ENCODE measurements around the gene AIFM2.
A peak's percentile ranks its signal among the peaks of the same experiment; 100 is the strongest.

The AIFM2 gene

GRCh38 chr10:70137927-70138883 lies 5.6 kb upstream of the AIFM2 start:
- peak overlapping the region; percentile 58 for H3K27ac ChIP-seq (ENCODE audit: low read depth, low read length)
- no peak overlapping the region for H3K4me3 ChIP-seq (ENCODE audit: low read depth in 1 of 2, low read length in 2 of 2)
- peak overlapping the region in 1 of 2 donors; percentile 13 for H3K9ac ChIP-seq (ENCODE audit: low read depth in 1 of 2, low read length in 2 of 2)
- H3K9me3 ChIP-seq (ENCODE audit: control insufficient read depth in 1 of 2, low read length in 2 of 2) = no peaks in the 10 kb centered on the region
- no peaks in the 10 kb centered on the region for H3K27me3 ChIP-seq (ENCODE audit: control insufficient read depth in 1 of 2, insufficient read depth in 2 of 2, low read length in 2 of 2)
- peaks cover 0 to 4% of the 10 kb centered on the region in 2 donors for H3K36me3 ChIP-seq (ENCODE audit: control insufficient read depth in 1 of 2, insufficient read depth in 2 of 2, low read length in 2 of 2)
- H3K4me1 ChIP-seq (ENCODE audit: control insufficient read depth in 1 of 2, insufficient read depth in 2 of 2, low read length in 2 of 2) = peaks cover 8 to 27% of the 10 kb centered on the region in 2 donors

GRCh38 chr10:70137135-70137534 lies 4.5 kb upstream of the AIFM2 start:
- no peak overlapping the region for H3K27ac ChIP-seq (ENCODE audit: low read depth, low read length)
- H3K4me3 ChIP-seq (ENCODE audit: low read depth in 1 of 2, low read length in 2 of 2) = no peak overlapping the region
- no peaks in the 10 kb centered on the region for H3K9me3 ChIP-seq (ENCODE audit: control insufficient read depth in 1 of 2, low read length in 2 of 2)
- H3K27me3 ChIP-seq (ENCODE audit: control insufficient read depth in 1 of 2, insufficient read depth in 2 of 2, low read length in 2 of 2) = no peaks in the 10 kb centered on the region
- no peak overlapping the region for H3K9ac ChIP-seq (ENCODE audit: low read depth in 1 of 2, low read length in 2 of 2)
- H3K4me1 ChIP-seq (ENCODE audit: control insufficient read depth in 1 of 2, insufficient read depth in 2 of 2, low read length in 2 of 2) = peaks cover 14 to 26% of the 10 kb centered on the region in 2 donors
- H3K36me3 ChIP-seq (ENCODE audit: control insufficient read depth in 1 of 2, insufficient read depth in 2 of 2, low read length in 2 of 2) = peaks cover 0 to 4% of the 10 kb centered on the region in 2 donors

GRCh38 chr10:70135684-70136083 lies 3.1 kb upstream of the AIFM2 start:
- H3K36me3 ChIP-seq (ENCODE audit: control insufficient read depth in 1 of 2, insufficient read depth in 2 of 2, low read length in 2 of 2) = peaks cover 0 to 4% of the 10 kb centered on the region in 2 donors
- H3K27me3 ChIP-seq (ENCODE audit: control insufficient read depth in 1 of 2, insufficient read depth in 2 of 2, low read length in 2 of 2) = no peaks in the 10 kb centered on the region
- H3K4me3 ChIP-seq (ENCODE audit: low read depth in 1 of 2, low read length in 2 of 2) = no peak overlapping the region
- H3K9me3 ChIP-seq (ENCODE audit: control insufficient read depth in 1 of 2, low read length in 2 of 2) = no peaks in the 10 kb centered on the region
- peaks cover 26 to 40% of the 10 kb centered on the region in 2 donors for H3K4me1 ChIP-seq (ENCODE audit: control insufficient read depth in 1 of 2, insufficient read depth in 2 of 2, low read length in 2 of 2)
- H3K9ac ChIP-seq (ENCODE audit: low read depth in 1 of 2, low read length in 2 of 2) = no peak overlapping the region
- no peak overlapping the region for H3K27ac ChIP-seq (ENCODE audit: low read depth, low read length)

GRCh38 chr10:70135046-70135445 lies 2.4 kb upstream of the AIFM2 start:
- Histone ChIP-seq H3K9ac (ENCODE audit: low read depth in 1 of 2, low read length in 2 of 2) (no peak overlapping the region), H3K36me3 (ENCODE audit: control insufficient read depth in 1 of 2, insufficient read depth in 2 of 2, low read length in 2 of 2) (peaks cover 0 to 4% of the 10 kb centered on the region in 2 donors), H3K27me3 (ENCODE audit: control insufficient read depth in 1 of 2, insufficient read depth in 2 of 2, low read length in 2 of 2) (no peaks in the 10 kb centered on the region), H3K9me3 (ENCODE audit: control insufficient read depth in 1 of 2, low read length in 2 of 2) (no peaks in the 10 kb centered on the region), H3K4me3 (ENCODE audit: low read depth in 1 of 2, low read length in 2 of 2) (no peak overlapping the region), H3K4me1 (ENCODE audit: control insufficient read depth in 1 of 2, insufficient read depth in 2 of 2, low read length in 2 of 2) (peaks cover 26 to 40% of the 10 kb centered on the region in 2 donors), H3K27ac (ENCODE audit: low read depth, low read length) (no peak overlapping the region)

- no peak overlapping the region for H3K27ac ChIP-seq (ENCODE audit: low read depth, low read length)
- H3K9ac ChIP-seq (ENCODE audit: low read depth in 1 of 2, low read length in 2 of 2) = peak overlapping the region; percentile 94 to 97
- H3K4me3 ChIP-seq (ENCODE audit: low read depth in 1 of 2, low read length in 2 of 2) = peak overlapping the region; percentile 85 to 87
Observed at GRCh38 chr10:70131560-70131937, 1.1 kb downstream of the AIFM2 start.

GRCh38 chr10:70130878-70131559 lies 1.6 kb downstream of the AIFM2 start:
- peak overlapping the region; percentile 94 to 97 for H3K9ac ChIP-seq (ENCODE audit: low read depth in 1 of 2, low read length in 2 of 2)
- peak overlapping the region; percentile 85 to 87 for H3K4me3 ChIP-seq (ENCODE audit: low read depth in 1 of 2, low read length in 2 of 2)
- H3K9me3 ChIP-seq (ENCODE audit: control insufficient read depth in 1 of 2, low read length in 2 of 2) = no peaks in the 10 kb centered on the region
- no peaks in the 10 kb centered on the region for H3K27me3 ChIP-seq (ENCODE audit: control insufficient read depth in 1 of 2, insufficient read depth in 2 of 2, low read length in 2 of 2)
- H3K27ac ChIP-seq (ENCODE audit: low read depth, low read length) = no peak overlapping the region
- peaks cover 0 to 7% of the 10 kb centered on the region in 2 donors for H3K36me3 ChIP-seq (ENCODE audit: control insufficient read depth in 1 of 2, insufficient read depth in 2 of 2, low read length in 2 of 2)
- peaks cover 18 to 19% of the 10 kb centered on the region in 2 donors for H3K4me1 ChIP-seq (ENCODE audit: control insufficient read depth in 1 of 2, insufficient read depth in 2 of 2, low read length in 2 of 2)

More at GRCh38 chr10:70131560-70131937, 1.1 kb downstream of the AIFM2 start:
- H3K36me3 ChIP-seq (ENCODE audit: control insufficient read depth in 1 of 2, insufficient read depth in 2 of 2, low read length in 2 of 2) = peaks cover 0 to 7% of the 10 kb centered on the region in 2 donors
- H3K9me3 ChIP-seq (ENCODE audit: control insufficient read depth in 1 of 2, low read length in 2 of 2) = no peaks in the 10 kb centered on the region
- H3K4me1 ChIP-seq (ENCODE audit: control insufficient read depth in 1 of 2, insufficient read depth in 2 of 2, low read length in 2 of 2) = peaks cover 18 to 19% of the 10 kb centered on the region in 2 donors
- H3K27me3 ChIP-seq (ENCODE audit: control insufficient read depth in 1 of 2, insufficient read depth in 2 of 2, low read length in 2 of 2) = no peaks in the 10 kb centered on the region

GRCh38 chr10:70126700-70127395 lies 5.8 kb downstream of the AIFM2 start:
- Histone ChIP-seq H3K36me3 (ENCODE audit: control insufficient read depth in 1 of 2, insufficient read depth in 2 of 2, low read length in 2 of 2) (peaks cover 3 to 17% of the 10 kb centered on the region in 2 donors), H3K9ac (ENCODE audit: low read depth in 1 of 2, low read length in 2 of 2) (no peak overlapping the region), H3K4me1 (ENCODE audit: control insufficient read depth in 1 of 2, insufficient read depth in 2 of 2, low read length in 2 of 2) (peaks cover 9 to 11% of the 10 kb centered on the region in 2 donors), H3K9me3 (ENCODE audit: control insufficient read depth in 1 of 2, low read length in 2 of 2) (no peaks in the 10 kb centered on the region), H3K27me3 (ENCODE audit: control insufficient read depth in 1 of 2, insufficient read depth in 2 of 2, low read length in 2 of 2) (no peaks in the 10 kb centered on the region), H3K4me3 (ENCODE audit: low read depth in 1 of 2, low read length in 2 of 2) (no peak overlapping the region), H3K27ac (ENCODE audit: low read depth, low read length) (no peak overlapping the region)

GRCh38 chr10:70125918-70126552 lies 6.6 kb downstream of the AIFM2 start:
- Histone ChIP-seq H3K4me3 (ENCODE audit: low read depth in 1 of 2, low read length in 2 of 2) (no peak overlapping the region), H3K27me3 (ENCODE audit: control insufficient read depth in 1 of 2, insufficient read depth in 2 of 2, low read length in 2 of 2) (no peaks in the 10 kb centered on the region), H3K9me3 (ENCODE audit: control insufficient read depth in 1 of 2, low read length in 2 of 2) (no peaks in the 10 kb centered on the region), H3K36me3 (ENCODE audit: control insufficient read depth in 1 of 2, insufficient read depth in 2 of 2, low read length in 2 of 2) (peaks cover 3 to 19% of the 10 kb centered on the region in 2 donors), H3K27ac (ENCODE audit: low read depth, low read length) (no peak overlapping the region), H3K9ac (ENCODE audit: low read depth in 1 of 2, low read length in 2 of 2) (no peak overlapping the region), H3K4me1 (ENCODE audit: control insufficient read depth in 1 of 2, insufficient read depth in 2 of 2, low read length in 2 of 2) (peaks cover 1 to 3% of the 10 kb centered on the region in 2 donors)

- Histone ChIP-seq H3K4me1 (ENCODE audit: control insufficient read depth in 1 of 2, insufficient read depth in 2 of 2, low read length in 2 of 2) (no peaks in the 10 kb centered on the region), H3K9me3 (ENCODE audit: control insufficient read depth in 1 of 2, low read length in 2 of 2) (no peaks in the 10 kb centered on the region), H3K9ac (ENCODE audit: low read depth in 1 of 2, low read length in 2 of 2) (no peak overlapping the region), H3K36me3 (ENCODE audit: control insufficient read depth in 1 of 2, insufficient read depth in 2 of 2, low read length in 2 of 2) (peaks cover 9 to 30% of the 10 kb centered on the region in 2 donors), H3K4me3 (ENCODE audit: low read depth in 1 of 2, low read length in 2 of 2) (no peak overlapping the region), H3K27me3 (ENCODE audit: control insufficient read depth in 1 of 2, insufficient read depth in 2 of 2, low read length in 2 of 2) (no peaks in the 10 kb centered on the region), H3K27ac (ENCODE audit: low read depth, low read length) (no peak overlapping the region)
Observed at GRCh38 chr10:70124918-70125317, 7.7 kb downstream of the AIFM2 start.

Measured in duodenal mucosa (tissue), 2 donors.